Measurements from ENCODE around the gene S100P.
"Not testable (repeated sequence)": the region's sequence is repeated elsewhere in the genome, so short reads cannot be mapped to it uniquely, and the experiment has no call there.

Gene S100P

GRCh38 chr4:6724421-6725111 lies 30.9 kb downstream of the S100P start:
- no peak for DNase-seq (ENCODE audit: low spot score)

GRCh38 chr4:6725427-6725961 lies 31.8 kb downstream of the S100P start:
- not testable (repeated sequence) for DNase-seq (ENCODE audit: low spot score)

GRCh38 chr4:6727081-6727942 lies 33.6 kb downstream of the S100P start:
- DNase-seq (ENCODE audit: low spot score) = peak; percentile 79

- DNase-seq (ENCODE audit: low spot score) = no peak
Measured at GRCh38 chr4:6727943-6728250, 34.2 kb downstream of the S100P start.

- no peak for DNase-seq (ENCODE audit: low spot score)
Measured at GRCh38 chr4:6728320-6729029, 34.8 kb downstream of the S100P start.

GRCh38 chr4:6730603-6731317 lies 37.1 kb downstream of the S100P start:
- DNase-seq (ENCODE audit: low spot score) = no peak

GRCh38 chr4:6731318-6731675 lies 37.6 kb downstream of the S100P start:
- DNase-seq (ENCODE audit: low spot score) = no peak

GRCh38 chr4:6731780-6732179 lies 38.1 kb downstream of the S100P start:
- no peak for DNase-seq (ENCODE audit: low spot score)

- DNase-seq (ENCODE audit: low spot score) = no peak
Measured at GRCh38 chr4:6732441-6733357, 39.0 kb downstream of the S100P start.

GRCh38 chr4:6733358-6734164 lies 39.9 kb downstream of the S100P start:
- DNase-seq (ENCODE audit: low spot score) = no peak

- peak; percentile 67 for DNase-seq (ENCODE audit: low spot score)
Measured at GRCh38 chr4:6734165-6734786, 40.6 kb downstream of the S100P start.

- no peak for DNase-seq (ENCODE audit: low spot score)
Measured at GRCh38 chr4:6739920-6740319, 46.2 kb downstream of the S100P start.

GRCh38 chr4:6740347-6740746 lies 46.7 kb downstream of the S100P start:
- no peak for DNase-seq (ENCODE audit: low spot score)

GRCh38 chr4:6742507-6742906 lies 48.8 kb downstream of the S100P start:
- no peak for DNase-seq (ENCODE audit: low spot score)

GRCh38 chr4:6742989-6743388 lies 49.3 kb downstream of the S100P start:
- DNase-seq (ENCODE audit: low spot score) = no peak
